HUES64 (cell line): ENCODE measurements around the gene C1orf122.

Experiments used
- H3K27ac ChIP-seq: 2 replicates; pipeline ENCODE4 v1.7.0; 2013; ENCODE audit warnings: low read depth, low read length, inconsistent platforms
- H3K27me3 ChIP-seq: 2 replicates; pipeline ENCODE4 v1.6.1; 2013; ENCODE audit warnings: mild to moderate bottlenecking, low read length; ENCODE audit not compliant: insufficient read depth
- H3K36me3 ChIP-seq: 2 replicates; pipeline ENCODE4 v1.6.1; 2013; ENCODE audit warnings: mild to moderate bottlenecking, low read length; ENCODE audit not compliant: insufficient read depth
- H3K4me1 ChIP-seq: 2 replicates; pipeline ENCODE4 v1.6.1; 2013; ENCODE audit warnings: mild to moderate bottlenecking, low read length, moderate library complexity; ENCODE audit not compliant: insufficient read depth
- H3K4me3 ChIP-seq: 2 replicates; pipeline ENCODE4 v1.5.1; 2013; ENCODE audit warnings: mild to moderate bottlenecking, low read length, moderate library complexity
- H3K9ac ChIP-seq: 2 replicates; pipeline ENCODE4 v1.6.1; 2013; ENCODE audit warnings: mild to moderate bottlenecking, low read depth, low read length
- H3K9me3 ChIP-seq: 2 replicates; pipeline ENCODE4 v1.6.1; 2013; ENCODE audit warnings: low read depth, low read length; ENCODE audit not compliant: insufficient read depth
- WGBS: fragments of 150-250, 120-280 bp; methylation state at CpG from one replicate; pipeline ENCODE4 v1.1.7; 2013; ENCODE audit warnings: missing lambda C conversion rate; 5-methylcytosine and 5-hydroxymethylcytosine counted together

Gene C1orf122

DNA sequence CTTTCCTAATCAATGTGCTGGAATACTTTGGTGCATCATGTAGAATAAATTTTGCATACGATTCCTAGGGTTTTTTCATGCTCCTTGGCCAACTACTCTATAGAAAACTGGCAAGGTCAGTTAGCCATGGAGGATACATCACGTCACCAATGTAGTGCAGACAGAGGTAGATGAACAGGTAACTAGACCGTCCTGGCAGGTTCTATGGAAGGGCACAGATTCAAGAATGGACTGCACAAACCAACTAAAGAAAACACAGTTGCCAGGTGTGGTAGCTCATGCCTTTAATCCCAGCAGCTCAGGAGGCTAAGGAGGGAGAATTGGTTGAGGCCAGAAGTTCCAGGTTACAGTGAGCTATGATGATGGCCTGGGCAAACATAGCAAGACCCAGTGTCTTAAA is 41.9 kb downstream of the C1orf122 start:
- H3K27me3 ChIP-seq, result no peaks in the 10 kb centered on the region
- H3K9ac ChIP-seq, result no peak overlapping the region
- H3K4me1 ChIP-seq, result no peaks in the 10 kb centered on the region
- H3K27ac ChIP-seq, result no peak overlapping the region
- H3K36me3 ChIP-seq, result peaks cover 22% of the 10 kb centered on the region; the same call in 1 of the 2 replicates
- no peaks in the 10 kb centered on the region for H3K9me3 ChIP-seq
- H3K4me3 ChIP-seq, result no peak overlapping the region
- 97% methylated on average over 3 of the region's 3 CpGs for WGBS

DNA sequence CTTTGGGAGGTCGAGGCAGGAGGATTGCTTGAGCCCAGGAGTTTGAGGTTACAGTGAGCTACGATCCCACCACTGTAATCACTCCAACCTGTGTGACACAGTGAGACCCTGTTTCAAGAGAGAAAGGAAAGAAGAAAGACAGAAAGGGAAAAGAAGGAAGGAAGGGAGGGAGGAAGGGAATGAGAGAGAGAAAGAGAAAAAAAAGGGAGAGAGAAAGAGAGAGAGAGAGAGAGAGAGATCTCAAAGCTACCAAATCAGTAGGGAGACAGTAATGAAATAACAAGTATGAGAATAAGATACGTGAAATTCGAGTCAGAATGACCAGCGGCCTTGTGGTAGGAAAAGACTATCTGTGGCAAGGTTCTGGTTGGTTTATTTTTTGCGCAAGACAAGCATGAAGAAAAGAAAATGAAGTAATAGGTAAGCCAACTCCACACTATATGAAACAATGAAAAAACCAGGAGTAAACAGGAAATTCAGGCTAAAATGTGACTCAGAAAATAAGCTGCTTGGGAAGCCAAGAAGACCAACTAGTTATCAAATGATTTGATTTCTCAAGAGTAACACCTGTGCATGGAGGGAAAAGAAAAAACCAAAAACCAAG is 42.9 kb downstream of the C1orf122 start:
- Histone ChIP-seq H3K9me3 (no peaks in the 10 kb centered on the region), H3K27me3 (no peaks in the 10 kb centered on the region), H3K36me3 (peaks cover 28% of the 10 kb centered on the region), H3K9ac (no peak overlapping the region), H3K4me1 (no peaks in the 10 kb centered on the region), H3K4me3 (no peak overlapping the region), H3K27ac (no peak overlapping the region)
- 96% methylated on average over 5 of the region's 6 CpGs for WGBS

DNA sequence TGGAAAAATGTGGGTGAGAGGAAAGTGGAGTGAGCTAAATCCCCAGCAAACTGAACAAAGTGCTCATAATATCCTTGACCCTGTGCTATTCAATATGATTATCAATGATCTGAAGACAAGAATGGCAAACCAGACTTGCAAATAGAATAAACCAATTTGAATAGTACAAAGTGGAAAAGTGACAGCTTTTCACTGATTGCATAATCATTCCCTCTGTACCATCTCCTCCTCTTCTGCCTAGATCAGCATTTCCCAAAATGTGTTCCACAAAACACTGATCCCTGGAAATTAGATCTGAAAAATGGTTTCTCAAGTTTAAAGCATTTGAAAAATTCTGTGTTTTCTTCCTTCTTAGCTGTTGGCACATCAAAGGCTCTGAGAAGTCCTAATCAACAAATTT is 43.7 kb downstream of the C1orf122 start:
- H3K36me3 ChIP-seq, result peaks cover 28% of the 10 kb centered on the region
- no peaks in the 10 kb centered on the region for H3K9me3 ChIP-seq
- no peaks in the 10 kb centered on the region for H3K4me1 ChIP-seq
- no peak overlapping the region for H3K27ac ChIP-seq
- H3K4me3 ChIP-seq, result no peak overlapping the region
- H3K9ac ChIP-seq, result no peak overlapping the region
- H3K27me3 ChIP-seq, result no peaks in the 10 kb centered on the region

DNA sequence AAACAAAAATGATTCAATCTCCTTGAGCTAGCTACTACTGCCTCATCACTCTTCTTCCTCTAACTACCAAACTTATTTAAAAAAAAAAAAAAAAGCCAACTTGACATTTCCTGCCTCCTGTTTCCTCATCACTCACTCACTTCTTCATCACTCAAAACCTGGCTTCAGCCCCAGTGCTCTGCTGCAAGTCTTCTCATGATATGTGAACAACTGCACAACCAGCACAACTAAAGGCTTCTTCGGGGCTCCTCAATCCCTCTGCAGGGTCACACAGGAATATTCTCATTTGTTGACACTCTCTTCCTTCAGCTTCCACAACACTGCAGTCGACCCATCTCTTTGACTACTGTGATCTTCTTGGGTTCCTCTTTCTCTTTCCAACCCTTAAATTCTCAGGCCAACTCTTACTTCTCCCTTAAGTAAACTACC is 44.2 kb downstream of the C1orf122 start:
- 91% methylated on average over 2 of the region's 2 CpGs for WGBS
- Histone ChIP-seq H3K9me3 (no peaks in the 10 kb centered on the region), H3K9ac (no peak overlapping the region), H3K4me3 (no peak overlapping the region), H3K36me3 (peaks cover 31% of the 10 kb centered on the region), H3K27ac (no peak overlapping the region), H3K4me1 (no peaks in the 10 kb centered on the region), H3K27me3 (no peaks in the 10 kb centered on the region)

DNA sequence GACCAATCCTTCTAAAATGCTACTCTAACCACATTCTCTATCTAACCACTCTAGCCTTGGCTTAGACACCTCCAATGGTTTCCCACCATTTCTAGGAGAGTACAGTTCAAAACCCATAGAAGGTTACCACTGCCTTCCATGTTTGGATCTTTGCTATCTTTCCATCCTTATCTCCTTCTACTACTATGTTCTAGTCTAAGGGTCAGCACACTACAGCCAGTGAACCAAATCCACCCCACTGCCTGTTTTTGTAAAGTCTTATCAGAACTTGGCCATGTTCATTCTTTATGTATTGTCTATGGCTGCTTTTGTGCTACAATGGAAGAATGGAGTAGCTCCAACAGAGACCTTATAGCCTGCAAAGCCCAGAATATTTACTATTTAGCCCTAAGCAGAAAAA is 45.6 kb downstream of the C1orf122 start:
- no peak overlapping the region for H3K4me3 ChIP-seq
- H3K27me3 ChIP-seq, result no peaks in the 10 kb centered on the region
- no peak overlapping the region for H3K27ac ChIP-seq
- no peaks in the 10 kb centered on the region for H3K4me1 ChIP-seq
- H3K9ac ChIP-seq, result no peak overlapping the region
- no peaks in the 10 kb centered on the region for H3K9me3 ChIP-seq
- H3K36me3 ChIP-seq, result peaks cover 39% of the 10 kb centered on the region

DNA sequence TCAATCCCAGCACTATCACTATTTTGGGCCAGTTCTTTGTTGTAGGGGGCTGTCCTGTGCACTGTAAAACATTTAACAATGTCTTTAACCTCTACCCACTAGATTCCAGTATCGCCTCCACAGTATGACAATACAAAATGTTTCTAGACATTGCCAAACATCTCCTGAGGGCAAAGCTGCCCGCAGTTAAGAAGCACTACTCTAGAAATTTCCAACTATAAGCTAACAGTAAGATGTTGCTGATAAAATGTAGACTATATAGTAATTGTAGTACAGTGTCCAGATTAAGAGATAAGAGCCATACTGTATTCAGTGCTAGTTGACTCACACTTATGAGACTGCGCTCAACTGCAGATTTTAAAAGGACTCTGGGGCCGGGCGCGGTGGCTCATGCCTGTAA is 46.8 kb downstream of the C1orf122 start:
- no peaks in the 10 kb centered on the region for H3K27me3 ChIP-seq
- no peaks in the 10 kb centered on the region for H3K4me1 ChIP-seq
- no peak overlapping the region for H3K9ac ChIP-seq
- peaks cover 32% of the 10 kb centered on the region for H3K36me3 ChIP-seq
- 94% methylated on average over 6 of the region's 6 CpGs for WGBS
- no peak overlapping the region for H3K4me3 ChIP-seq
- no peak overlapping the region for H3K27ac ChIP-seq
- H3K9me3 ChIP-seq, result no peaks in the 10 kb centered on the region
